RWPE2 (cell line): Measurements from ENCODE around the gene GLB1L3.

ENCODE experiments used
- ATAC-seq: fragments of 200-7000 bp; cut with Tn5 transposase; 3 replicates; pipeline ENCODE4 v1.9.1; 2021; ENCODE audit warnings: low read depth
- DNase-seq: peaks from one replicate; pipeline ENCODE4 v3.0.0-alpha.2; 2020; ENCODE audit warnings: low spot score
- H3K27ac ChIP-seq: fragments of 450-650 bp; 2 replicates; pipeline ENCODE4 v1.5.1; 2017; ENCODE audit warnings: mild to moderate bottlenecking; ENCODE audit not compliant: poor library complexity, severe bottlenecking
- H3K27me3 ChIP-seq: fragments of 250-450 bp; sonication (Bioruptor Pico); 2 replicates; pipeline ENCODE4 v1.5.1; 2021; ENCODE audit warnings: mild to moderate bottlenecking, moderate library complexity; ENCODE audit not compliant: insufficient read depth, poor library complexity, severe bottlenecking
- H3K36me3 ChIP-seq: fragments of 250-450 bp; sonication (Bioruptor Pico); 2 replicates; pipeline ENCODE4 v1.5.1; 2020; ENCODE audit warnings: low read depth, mild to moderate bottlenecking, moderate library complexity
- H3K4me1 ChIP-seq: fragments of 250-450 bp; sonication (Bioruptor Pico); 2 replicates; pipeline ENCODE4 v1.5.1; 2021; ENCODE audit warnings: mild to moderate bottlenecking, moderate library complexity; ENCODE audit not compliant: insufficient read depth, poor library complexity, severe bottlenecking
- H3K4me3 ChIP-seq: fragments of 250-450 bp; sonication (Bioruptor Pico); 2 replicates; pipeline ENCODE4 v1.5.1; 2021; ENCODE audit warnings: mild to moderate bottlenecking, moderate library complexity; ENCODE audit not compliant: severe bottlenecking
- H3K9me3 ChIP-seq: fragments of 250-450 bp; sonication (Bioruptor Pico); 2 replicates; pipeline ENCODE4 v1.5.1; 2021; ENCODE audit warnings: mild to moderate bottlenecking, moderate library complexity; ENCODE audit not compliant: severe bottlenecking
- CTCF ChIP-seq: fragments of 450-650 bp; IDR thresholded peaks from one replicate; pipeline ENCODE4 v1.5.1; 2017; ENCODE audit warnings: mild to moderate bottlenecking, moderate library complexity; ENCODE audit not compliant: poor library complexity, severe bottlenecking

The GLB1L3 gene

GRCh38 chr11:134349802-134350355 lies 73.7 kb downstream of the GLB1L3 start:
- Histone ChIP-seq H3K4me1 (no peaks in the 10 kb centered on the region), H3K36me3 (no peaks in the 10 kb centered on the region), H3K9me3 (no peaks in the 10 kb centered on the region), H3K27me3 (no peaks in the 10 kb centered on the region), H3K4me3 (no peak overlapping the region), H3K27ac (no peak overlapping the region)
- DNase-seq (no peak), ATAC-seq (no peak)
- TF ChIP-seq CTCF = no peak

GRCh38 chr11:134350381-134350780 lies 74.2 kb downstream of the GLB1L3 start:
- Histone ChIP-seq H3K4me3 (no peak overlapping the region), H3K36me3 (no peaks in the 10 kb centered on the region), H3K4me1 (no peaks in the 10 kb centered on the region), H3K27me3 (no peaks in the 10 kb centered on the region), H3K27ac (no peak overlapping the region), H3K9me3 (no peaks in the 10 kb centered on the region)
- no peak for TF ChIP-seq CTCF
- DNase-seq (no peak), ATAC-seq (no peak)

- Histone ChIP-seq H3K27me3 (no peaks in the 10 kb centered on the region), H3K4me1 (no peaks in the 10 kb centered on the region), H3K9me3 (no peaks in the 10 kb centered on the region), H3K4me3 (no peak overlapping the region), H3K36me3 (no peaks in the 10 kb centered on the region), H3K27ac (no peak overlapping the region)
- DNase-seq (no peak), ATAC-seq (no peak)
- TF ChIP-seq CTCF = no peak
Observed at GRCh38 chr11:134352111-134352510, 75.9 kb downstream of the GLB1L3 start.

GRCh38 chr11:134355136-134355535 lies 79.0 kb downstream of the GLB1L3 start:
- H3K27ac ChIP-seq = no peak overlapping the region
- no peak for TF ChIP-seq CTCF

GRCh38 chr11:134355656-134356055 lies 79.5 kb downstream of the GLB1L3 start:
- Histone ChIP-seq H3K4me1 (no peaks in the 10 kb centered on the region), H3K4me3 (no peak overlapping the region), H3K27ac (no peak overlapping the region), H3K36me3 (no peaks in the 10 kb centered on the region), H3K27me3 (no peaks in the 10 kb centered on the region), H3K9me3 (no peaks in the 10 kb centered on the region)
- ATAC-seq = no peak
- no peak for TF ChIP-seq CTCF
- no peak for DNase-seq

More at GRCh38 chr11:134355136-134355535, 79.0 kb downstream of the GLB1L3 start:
- Histone ChIP-seq H3K4me3 (no peak overlapping the region), H3K9me3 (no peaks in the 10 kb centered on the region), H3K27me3 (no peaks in the 10 kb centered on the region), H3K4me1 (no peaks in the 10 kb centered on the region), H3K36me3 (no peaks in the 10 kb centered on the region)
- DNase-seq (no peak), ATAC-seq (no peak)
